ENCODE measurements around the gene TMA7B. TPM values are rescaled to one million over a fixed set of nuclear protein-coding genes. Genes with fewer than 3 reads are reported as not detected.

TMA7B gene
- polyA plus RNA-seq, 1 experiment, result not detected

GRCh38 chr22:39966470-39966869 is 6.3 kb downstream of the TMA7B start:
- ChIA-PET CTCF (no interaction called here), POLR2A (no interaction called here)
- no peak for TF ChIP-seq CTCF (IDR thresholded peaks at IDR 0.05; ENCODE audit: low read depth, low read length)
- Histone ChIP-seq H3K9me3 (ENCODE audit: control insufficient read depth, insufficient read depth, low read length) (no peaks in the 10 kb centered on the region), H3K27me3 (ENCODE audit: control insufficient read depth, insufficient read depth, low read length) (peaks cover 3% of the 10 kb centered on the region), H3K27ac (ENCODE audit: low read depth, low read length) (no peak overlapping the region), H3K4me3 (ENCODE audit: low read depth, low read length) (no peak overlapping the region)
- no peak for DNase-seq (ENCODE audit: low read depth, low spot score)

- no peak for TF ChIP-seq CTCF (IDR thresholded peaks at IDR 0.05; ENCODE audit: low read depth, low read length)
- H3K27me3 ChIP-seq (ENCODE audit: control insufficient read depth, insufficient read depth, low read length), result peaks cover 11% of the 10 kb centered on the region
- POLR2A ChIA-PET, result no interaction called here
- no peak for DNase-seq (ENCODE audit: low read depth, low spot score)
- no peaks in the 10 kb centered on the region for H3K9me3 ChIP-seq (ENCODE audit: control insufficient read depth, insufficient read depth, low read length)
- H3K4me3 ChIP-seq (ENCODE audit: low read depth, low read length), result no peak overlapping the region
- H3K27ac ChIP-seq (ENCODE audit: low read depth, low read length), result no peak overlapping the region
- CTCF ChIA-PET, result no interaction called here
Measured at GRCh38 chr22:39967103-39967829, 7.1 kb downstream of the TMA7B start.

GRCh38 chr22:39967996-39968972 is 8.1 kb downstream of the TMA7B start:
- no peaks in the 10 kb centered on the region for H3K9me3 ChIP-seq (ENCODE audit: control insufficient read depth, insufficient read depth, low read length)
- ChIA-PET POLR2A (no interaction called here), CTCF (no interaction called here)
- no peak overlapping the region for H3K27ac ChIP-seq (ENCODE audit: low read depth, low read length)
- TF ChIP-seq CTCF (IDR thresholded peaks at IDR 0.05; ENCODE audit: low read depth, low read length), result no peak
- peaks cover 18% of the 10 kb centered on the region for H3K27me3 ChIP-seq (ENCODE audit: control insufficient read depth, insufficient read depth, low read length)
- DNase-seq (ENCODE audit: low read depth, low spot score), result no peak
- H3K4me3 ChIP-seq (ENCODE audit: low read depth, low read length), result no peak overlapping the region

- no peak overlapping the region for H3K4me3 ChIP-seq (ENCODE audit: low read depth, low read length)
- CTCF ChIA-PET, result interaction anchor here (1.0 kb wide), 1 partner anchor 54 kb away, joined by 3 read pairs; no protein-coding TSS in a partner anchor
- H3K9me3 ChIP-seq (ENCODE audit: control insufficient read depth, insufficient read depth, low read length), result no peaks in the 10 kb centered on the region
- DNase-seq (ENCODE audit: low read depth, low spot score), result no peak
- TF ChIP-seq CTCF (IDR thresholded peaks at IDR 0.05; ENCODE audit: low read depth, low read length), result no peak
- POLR2A ChIA-PET, result no interaction called here
- no peak overlapping the region for H3K27ac ChIP-seq (ENCODE audit: low read depth, low read length)
- H3K27me3 ChIP-seq (ENCODE audit: control insufficient read depth, insufficient read depth, low read length), result peaks cover 34% of the 10 kb centered on the region
Measured at GRCh38 chr22:39970742-39971141, 10.5 kb downstream of the TMA7B start.

- no peak for DNase-seq (ENCODE audit: low read depth, low spot score)
- ChIA-PET POLR2A (no interaction called here), CTCF (no interaction called here)
- TF ChIP-seq CTCF (IDR thresholded peaks at IDR 0.05; ENCODE audit: low read depth, low read length), result no peak
- no peak overlapping the region for H3K4me3 ChIP-seq (ENCODE audit: low read depth, low read length)
- no peak overlapping the region for H3K27ac ChIP-seq (ENCODE audit: low read depth, low read length)
- H3K27me3 ChIP-seq (ENCODE audit: control insufficient read depth, insufficient read depth, low read length), result peaks cover 51% of the 10 kb centered on the region
- no peaks in the 10 kb centered on the region for H3K9me3 ChIP-seq (ENCODE audit: control insufficient read depth, insufficient read depth, low read length)
Measured at GRCh38 chr22:39972641-39973040, 12.4 kb downstream of the TMA7B start.

Data from AG04450 (cell line).